ENCODE data around the gene CMIP.

DNA sequence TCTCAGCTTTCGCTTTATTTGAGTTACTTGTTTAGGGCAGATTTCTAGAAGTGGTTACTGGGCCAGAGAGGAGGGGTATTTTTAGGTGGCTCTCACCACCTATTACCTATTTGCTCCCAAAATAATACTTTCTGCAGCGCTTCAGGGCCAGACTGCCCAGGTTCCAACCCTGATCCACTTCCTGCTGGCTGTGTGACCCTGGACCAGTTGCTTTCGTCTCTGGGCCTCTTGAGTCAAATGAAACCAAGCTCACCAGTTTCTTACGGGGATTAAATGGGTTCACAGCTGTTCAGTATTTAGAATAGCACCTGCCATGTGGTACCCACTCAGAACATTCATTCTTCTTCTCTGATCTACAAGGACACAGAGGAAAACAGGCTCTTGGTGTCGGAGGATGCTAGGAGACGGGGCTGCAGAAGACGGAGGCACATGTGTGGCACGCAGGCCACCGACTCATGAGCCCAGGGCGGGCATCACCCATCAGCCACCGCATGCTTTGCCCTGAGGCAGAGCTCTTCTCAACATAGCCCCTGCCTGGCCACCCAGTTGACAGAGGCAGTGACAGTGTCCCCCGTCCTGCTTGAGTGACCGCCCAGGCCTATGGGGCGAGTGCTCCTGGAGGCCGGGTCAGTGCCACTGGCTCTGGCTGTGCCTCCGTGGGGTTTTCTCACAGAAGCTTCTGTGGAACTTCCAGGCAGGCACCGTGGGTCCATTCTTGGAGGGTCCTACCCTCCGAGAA lies 185.5 kb downstream of the CMIP start:
- TF ChIP-seq, protein P1, sequence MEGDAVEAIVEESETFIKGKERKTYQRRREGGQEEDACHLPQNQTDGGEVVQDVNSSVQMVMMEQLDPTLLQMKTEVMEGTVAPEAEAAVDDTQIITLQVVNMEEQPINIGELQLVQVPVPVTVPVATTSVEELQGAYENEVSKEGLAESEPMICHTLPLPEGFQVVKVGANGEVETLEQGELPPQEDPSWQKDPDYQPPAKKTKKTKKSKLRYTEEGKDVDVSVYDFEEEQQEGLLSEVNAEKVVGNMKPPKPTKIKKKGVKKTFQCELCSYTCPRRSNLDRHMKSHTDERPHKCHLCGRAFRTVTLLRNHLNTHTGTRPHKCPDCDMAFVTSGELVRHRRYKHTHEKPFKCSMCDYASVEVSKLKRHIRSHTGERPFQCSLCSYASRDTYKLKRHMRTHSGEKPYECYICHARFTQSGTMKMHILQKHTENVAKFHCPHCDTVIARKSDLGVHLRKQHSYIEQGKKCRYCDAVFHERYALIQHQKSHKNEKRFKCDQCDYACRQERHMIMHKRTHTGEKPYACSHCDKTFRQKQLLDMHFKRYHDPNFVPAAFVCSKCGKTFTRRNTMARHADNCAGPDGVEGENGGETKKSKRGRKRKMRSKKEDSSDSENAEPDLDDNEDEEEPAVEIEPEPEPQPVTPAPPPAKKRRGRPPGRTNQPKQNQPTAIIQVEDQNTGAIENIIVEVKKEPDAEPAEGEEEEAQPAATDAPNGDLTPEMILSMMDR (conservative IDR thresholded peaks at IDR 0.05; ENCODE audit: low read depth, low read length): no peak
- TF ChIP-seq EZH2 (IDR thresholded peaks at IDR 0.05; ENCODE audit: low read length, unreplicated experiment) (no peak), EZH2phosphoT487 (IDR thresholded peaks at IDR 0.05; ENCODE audit: borderline replicate concordance, low read length) (no peak)
